NCI-H446 (cell line): ENCODE data around the gene RASL10B.
"Not testable (repeated sequence)": the region's sequence is repeated elsewhere in the genome, so short reads cannot be mapped to it uniquely, and the experiment has no call there.

ENCODE experiments used
- DNase-seq, 2 experiments: peaks; one replicate each; lab custom pipeline; 2025; lab: John Stamatoyannopoulos, UW

RASL10B gene

DNA sequence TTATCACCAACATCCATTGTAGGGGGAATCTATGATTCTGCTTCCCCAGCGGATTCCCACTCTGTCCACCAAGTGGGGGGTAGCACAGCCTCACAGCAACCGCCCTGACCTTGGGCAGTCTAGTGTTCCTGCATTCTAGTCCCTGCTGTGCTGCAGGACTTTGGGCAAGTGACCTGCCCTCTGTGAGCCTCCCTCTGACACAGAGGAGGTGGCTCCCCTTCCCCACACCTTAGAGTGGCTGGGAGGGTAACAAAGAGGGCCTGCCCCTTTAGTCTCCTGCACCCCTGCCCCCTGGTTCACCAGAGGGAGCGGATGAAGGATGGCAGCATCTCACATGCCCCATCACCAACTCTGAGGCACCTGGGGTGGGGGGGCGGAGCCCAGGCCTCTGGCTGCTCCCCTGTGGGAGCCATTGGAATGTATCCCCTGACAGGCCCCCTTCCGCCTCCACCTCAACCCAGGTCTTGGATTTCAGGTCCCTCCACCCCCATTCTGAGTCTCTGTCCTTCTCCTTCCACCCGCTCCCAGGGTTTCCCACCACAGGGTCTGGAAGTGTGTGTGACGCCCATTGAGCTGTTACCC, 11.5 kb downstream of the RASL10B start:
- no peak for DNase-seq

DNA sequence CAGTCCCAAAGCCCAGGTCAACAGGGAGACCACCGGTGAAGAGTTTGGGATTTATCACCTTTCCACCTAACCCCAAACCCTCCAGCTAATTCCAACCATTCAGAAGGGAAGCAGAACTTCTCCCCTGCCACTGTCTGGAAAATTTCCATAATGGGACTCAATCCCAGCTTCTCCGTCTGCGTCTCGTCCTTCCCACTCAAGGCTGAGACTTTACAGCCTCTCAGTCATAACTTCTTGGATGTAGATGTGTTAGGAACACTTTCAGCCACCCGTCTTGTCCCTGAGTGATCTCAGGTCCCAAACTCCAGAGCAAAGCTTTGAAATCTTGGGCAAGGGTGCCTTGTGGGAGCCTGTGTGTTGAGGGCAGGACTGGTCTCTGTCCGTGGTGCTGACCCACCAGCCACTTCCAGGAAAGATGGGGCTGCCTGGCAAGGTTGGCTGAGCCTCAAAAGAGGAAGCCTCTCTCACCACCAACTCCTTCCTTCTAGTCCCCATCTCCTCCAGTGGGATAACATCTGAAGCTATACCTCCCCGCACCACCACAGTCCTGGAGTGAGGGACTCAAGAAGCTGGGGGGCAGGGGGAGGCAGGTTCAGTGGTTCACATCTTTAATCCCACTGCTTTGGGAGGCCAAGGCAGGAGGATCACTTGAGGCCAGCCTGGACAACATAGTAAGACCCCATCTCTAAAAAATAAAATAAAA, 12.3 kb downstream of the RASL10B start:
- DNase-seq = no peak

DNA sequence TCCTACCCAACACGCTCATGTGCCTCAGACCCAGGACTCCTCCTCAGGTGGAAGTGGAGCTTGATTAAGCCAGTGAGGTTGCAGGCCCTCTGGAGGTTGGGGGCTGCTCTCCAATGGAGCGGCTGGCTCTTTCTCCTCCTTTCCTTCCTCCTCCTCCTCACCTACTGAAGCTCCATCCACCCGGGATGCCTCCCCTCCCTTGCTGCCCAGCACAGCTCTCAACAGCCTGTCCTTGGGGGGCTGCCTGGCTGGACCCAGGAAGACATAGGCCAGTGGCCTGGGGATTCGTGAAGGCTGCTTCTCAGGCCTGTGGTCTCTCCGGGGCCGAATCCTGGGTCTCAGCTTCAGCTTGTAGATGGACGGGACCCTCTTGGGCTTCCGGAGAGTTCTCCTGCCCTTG, 13.4 kb downstream of the RASL10B start:
- DNase-seq = no peak

DNA sequence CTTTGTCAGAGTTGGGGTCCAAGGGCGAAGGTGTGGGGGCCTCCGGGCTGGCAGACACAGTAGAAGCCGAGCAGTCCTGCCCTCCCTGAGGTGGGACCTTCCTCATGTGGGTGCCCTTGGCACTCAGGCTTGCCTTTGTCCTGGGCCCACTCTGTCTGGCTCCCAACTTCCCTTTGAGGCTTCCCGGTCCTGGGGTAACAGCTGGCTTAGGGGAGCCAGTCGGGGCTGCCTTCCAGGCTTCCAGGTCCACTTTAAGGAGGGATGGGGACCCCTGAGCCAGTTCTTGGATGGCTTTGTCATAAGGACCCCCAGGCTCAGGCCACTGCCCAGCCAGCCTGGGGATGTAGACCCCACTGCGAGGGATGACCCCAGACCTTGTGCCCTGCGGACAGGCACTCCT, 13.8 kb downstream of the RASL10B start:
- DNase-seq = no peak

DNA sequence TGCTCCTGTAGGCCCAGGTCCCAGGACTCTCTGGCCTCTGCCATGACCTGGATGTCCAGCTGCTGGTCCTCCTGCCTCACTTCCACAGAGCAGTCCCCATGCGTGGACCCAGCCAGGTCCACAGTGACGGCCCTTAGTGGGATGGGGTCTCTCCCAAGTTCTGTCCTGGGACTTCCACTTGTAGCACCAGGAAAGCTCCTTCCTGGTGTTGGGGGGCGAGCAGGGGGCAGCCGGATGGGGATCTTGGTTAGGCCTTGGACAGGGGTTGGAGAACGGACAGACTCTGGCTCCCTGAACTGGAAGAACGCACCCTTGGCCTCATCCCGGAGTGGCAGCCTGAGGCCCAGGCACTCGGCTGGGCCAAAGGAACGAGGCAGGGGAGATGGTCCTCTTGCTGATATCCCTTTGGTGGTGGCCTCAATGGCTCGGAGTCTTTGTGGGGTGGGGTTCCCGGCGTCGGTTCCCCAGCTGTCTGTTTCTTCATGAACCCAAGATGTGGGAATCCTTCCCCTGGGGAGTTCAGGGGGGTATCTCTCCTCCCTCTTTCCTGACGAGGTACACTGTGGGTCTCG, 14.4 kb downstream of the RASL10B start:
- DNase-seq = no peak

DNA sequence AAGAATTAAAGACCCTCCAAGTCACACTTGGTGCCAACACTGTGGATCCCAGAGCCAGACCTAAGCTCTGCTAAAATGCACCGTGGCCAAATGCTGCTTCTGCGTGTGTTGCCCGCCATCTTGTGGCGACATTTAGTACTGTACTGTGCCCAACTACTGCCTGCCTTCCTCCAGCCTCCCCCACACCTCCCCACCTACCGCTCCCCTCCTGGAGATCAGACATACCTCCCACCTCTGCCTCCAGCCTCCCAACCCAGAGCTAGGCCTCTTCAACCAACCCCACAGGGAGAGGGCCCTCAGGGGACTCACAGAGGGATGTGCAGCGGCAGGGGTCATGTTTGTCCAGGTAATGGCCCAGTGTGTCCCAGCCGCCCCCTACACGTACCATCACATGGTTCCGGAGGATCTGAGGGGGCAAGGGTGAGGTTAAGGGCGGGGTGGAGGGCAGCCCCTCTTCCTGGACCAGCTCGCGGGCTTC, 16.1 kb downstream of the RASL10B start:
- DNase-seq = peak; percentile 50 to 85

DNA sequence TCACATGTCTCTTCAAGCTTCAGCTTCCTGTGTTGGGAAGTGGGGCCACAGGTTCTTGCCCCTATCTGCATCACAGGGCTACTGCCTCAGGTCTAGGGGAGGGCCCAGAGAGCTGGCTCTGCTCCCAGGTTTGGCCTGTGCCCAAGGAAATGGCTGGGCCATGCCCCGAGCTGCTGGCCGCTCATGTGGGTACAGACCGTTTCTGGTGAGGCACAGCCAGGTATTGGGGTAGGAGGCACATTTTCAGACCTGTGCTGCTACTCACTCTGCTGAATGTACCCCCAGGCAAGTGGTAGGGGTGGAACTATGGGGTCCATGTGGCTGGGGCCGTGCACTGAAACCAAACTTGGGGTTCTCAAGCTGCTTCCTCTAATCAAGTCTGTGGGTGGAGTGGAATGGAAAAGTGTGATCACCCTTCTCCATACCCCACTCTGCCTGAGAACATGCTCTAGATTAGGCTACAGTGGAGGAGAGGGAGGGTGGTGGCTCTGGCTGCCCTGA, 17.0 kb downstream of the RASL10B start:
- peak in 1 of 2 experiments; percentile 26 for DNase-seq

DNA sequence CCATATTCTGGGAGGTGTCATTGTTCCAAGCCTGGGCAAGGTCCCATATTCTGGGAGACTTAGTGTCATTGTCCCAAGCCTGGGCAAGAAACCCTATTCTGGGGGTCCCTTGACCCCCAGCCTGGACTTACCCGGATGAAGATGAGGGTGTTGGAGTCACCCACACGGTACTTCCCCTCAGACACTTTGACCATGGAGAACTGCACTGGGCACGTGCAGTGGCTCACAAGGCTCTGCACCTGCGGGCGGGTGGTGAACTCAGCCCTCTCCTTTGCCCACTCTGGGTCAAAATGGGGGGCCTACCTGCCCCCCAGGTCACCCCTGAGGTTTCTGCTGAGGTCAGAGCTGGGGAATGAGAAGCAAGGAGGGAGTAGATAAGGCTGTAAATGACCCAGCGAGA, 17.5 kb downstream of the RASL10B start:
- DNase-seq = no peak

DNA sequence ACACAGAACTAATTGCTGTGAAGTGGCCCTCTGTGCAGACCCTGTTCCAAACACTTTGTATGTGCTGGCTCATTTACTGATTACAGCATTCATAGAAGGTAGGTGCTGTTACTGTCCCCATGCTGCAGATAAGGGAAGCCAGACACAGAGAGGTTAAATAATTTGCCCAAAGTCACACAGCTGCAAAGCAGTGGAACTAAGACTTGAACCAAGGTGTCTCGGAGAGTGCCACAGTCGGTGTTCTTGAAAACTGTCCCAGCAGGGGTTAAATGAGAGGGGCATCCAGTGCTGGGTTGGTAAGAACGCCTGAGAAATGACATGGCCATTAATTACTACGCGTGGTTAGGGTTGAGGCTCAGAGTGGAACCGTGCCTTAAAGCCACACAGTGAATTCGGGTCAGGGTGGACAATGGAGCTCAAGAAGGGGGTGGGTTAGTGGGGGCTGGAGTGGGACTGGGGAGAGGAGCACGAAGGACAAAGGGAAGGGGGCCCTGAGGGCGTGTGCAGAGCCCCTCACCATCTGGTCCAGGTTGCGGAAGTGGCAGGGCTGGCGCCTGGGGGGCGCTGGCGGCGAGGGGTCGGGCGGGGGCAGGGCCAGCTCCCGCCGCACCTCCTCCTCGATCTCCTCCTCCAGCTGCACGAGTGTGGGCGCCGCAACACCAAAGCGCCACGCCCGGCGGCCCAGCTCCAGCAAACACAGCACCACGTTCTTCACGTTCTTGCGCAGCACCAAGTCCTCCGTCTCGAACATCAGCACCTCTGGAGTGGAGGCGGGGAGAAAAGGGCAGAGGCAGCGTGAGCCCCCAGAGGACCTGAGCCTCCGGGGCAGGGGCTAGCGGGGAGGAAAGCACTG, 18.3 kb downstream of the RASL10B start:
- DNase-seq = no peak

DNA sequence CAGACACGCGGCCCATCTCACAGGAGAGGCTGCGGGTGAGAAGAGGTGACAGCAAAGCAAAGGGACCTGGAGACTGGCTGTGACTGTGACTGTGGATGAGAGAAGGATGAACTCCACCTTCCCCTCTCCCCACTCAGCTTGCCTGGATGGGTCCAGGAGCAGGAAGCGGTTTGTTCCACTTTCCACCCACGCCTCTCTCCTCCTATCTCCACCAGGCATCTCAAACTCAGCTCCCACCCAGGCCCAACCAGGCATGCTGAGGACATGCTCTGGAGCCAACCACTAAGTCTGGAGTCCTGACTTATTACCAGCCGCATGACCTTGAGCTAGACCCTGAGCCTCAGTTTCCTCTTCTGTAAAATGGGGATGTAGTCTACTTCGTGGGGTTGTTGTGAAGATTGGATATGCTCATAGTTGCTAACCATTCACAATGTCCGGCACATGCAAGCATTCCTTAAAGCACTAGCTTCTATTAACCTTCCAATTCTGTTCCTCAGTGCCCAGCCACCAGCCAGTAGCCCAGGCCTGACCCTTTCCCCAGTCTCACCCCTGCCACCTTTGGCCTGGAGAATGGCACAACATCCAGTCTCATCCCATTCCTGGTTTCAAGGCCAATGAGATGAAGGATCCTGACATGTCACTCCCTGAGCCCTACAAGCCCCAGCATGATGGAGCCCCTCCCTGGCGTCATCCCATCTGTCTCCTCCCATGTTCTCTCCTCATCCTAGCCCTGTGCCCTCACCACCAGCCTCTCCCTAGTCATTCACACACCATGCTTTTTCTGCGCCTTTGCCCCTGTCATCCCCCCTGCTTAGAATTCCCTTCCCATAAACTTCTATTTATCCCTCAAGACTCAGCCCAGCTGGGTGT, 19.3 kb downstream of the RASL10B start:
- no peak for DNase-seq

DNA sequence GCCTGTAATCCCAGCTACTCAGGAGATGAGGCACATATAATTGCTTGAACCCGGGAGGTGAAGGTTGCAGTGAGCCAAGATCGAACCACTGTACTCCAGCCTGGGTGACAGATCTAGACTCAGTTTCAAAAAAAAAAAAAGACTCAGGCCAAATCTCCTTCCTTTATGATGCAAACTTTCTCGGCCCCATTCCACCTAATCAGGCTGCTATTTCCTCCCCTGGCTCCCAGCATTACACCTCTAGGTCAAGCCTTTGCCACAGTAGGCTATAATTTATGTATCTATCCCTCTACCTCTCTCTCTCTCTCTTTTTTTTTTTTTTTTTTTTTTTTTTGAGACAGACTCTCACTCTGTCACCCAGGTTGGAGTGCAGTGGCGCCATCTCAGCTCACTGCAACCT, 20.1 kb downstream of the RASL10B start:
- not testable (repeated sequence) for DNase-seq

DNA sequence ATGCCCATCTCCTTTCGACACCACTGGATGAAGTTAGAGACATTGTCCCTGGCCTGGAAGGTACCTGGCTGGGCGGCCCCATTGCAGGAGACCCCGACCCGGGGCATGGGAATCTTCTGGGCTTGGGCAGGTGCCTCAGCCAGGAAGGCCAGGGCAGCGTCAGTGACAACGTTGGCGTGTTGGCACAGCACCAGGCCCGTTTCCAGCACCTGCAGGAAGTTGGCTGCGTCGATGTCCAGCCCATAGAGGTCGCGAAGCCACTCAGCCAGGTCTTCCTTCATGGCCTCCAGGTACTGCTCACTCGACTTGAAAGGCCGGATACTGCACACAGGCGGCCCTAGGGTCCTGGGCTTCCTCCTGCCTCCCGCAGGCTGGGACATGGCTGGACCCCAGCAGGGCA, 21.0 kb downstream of the RASL10B start:
- DNase-seq = no peak

DNA sequence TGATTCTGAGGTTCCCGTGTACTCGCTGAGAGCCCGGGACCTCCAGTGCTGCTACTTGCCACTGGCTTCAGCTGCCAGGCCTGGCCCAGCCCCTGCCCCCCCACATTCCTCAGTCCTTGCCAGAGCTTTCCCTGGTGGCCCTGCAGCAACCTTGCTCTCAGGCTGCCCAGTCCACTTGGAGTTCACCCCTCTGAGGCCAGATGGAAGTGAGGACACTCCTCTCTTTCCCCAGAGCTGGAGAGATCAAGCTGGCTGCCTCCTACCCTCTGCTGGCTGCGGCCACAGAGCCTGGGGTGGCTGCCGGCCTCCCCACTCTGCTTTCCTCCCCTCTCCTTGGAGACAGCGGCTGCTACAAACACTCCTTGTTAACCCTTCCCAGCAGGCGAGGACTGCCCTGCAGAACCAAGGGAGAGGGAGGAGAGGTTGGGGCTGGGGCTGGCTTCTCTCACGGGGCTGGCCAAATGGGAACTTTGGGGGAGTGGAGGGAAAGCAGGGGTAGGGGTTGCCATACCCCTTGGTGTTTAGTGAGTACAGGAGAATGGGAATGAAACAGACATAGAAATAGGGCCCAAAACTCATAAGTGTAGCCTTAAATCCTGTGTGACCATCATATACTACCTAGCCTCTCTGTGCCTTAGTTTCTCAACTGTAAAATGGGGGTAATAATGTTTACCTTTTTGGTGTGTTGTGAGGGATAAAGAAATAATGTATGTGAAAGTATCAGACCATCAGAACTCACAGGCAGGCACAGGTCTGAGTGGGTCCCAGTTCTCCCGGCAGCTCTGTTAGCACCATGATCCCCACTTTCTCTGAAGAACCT, 21.7 kb downstream of the RASL10B start, which contains the start of gene GAS2L2:
Gene GAS2L2 (minus strand): TSS at position 295 of the 820 bp plus-strand sequence. CDS start 389 bp downstream, outside the sequence.
- DNase-seq = no peak

DNA sequence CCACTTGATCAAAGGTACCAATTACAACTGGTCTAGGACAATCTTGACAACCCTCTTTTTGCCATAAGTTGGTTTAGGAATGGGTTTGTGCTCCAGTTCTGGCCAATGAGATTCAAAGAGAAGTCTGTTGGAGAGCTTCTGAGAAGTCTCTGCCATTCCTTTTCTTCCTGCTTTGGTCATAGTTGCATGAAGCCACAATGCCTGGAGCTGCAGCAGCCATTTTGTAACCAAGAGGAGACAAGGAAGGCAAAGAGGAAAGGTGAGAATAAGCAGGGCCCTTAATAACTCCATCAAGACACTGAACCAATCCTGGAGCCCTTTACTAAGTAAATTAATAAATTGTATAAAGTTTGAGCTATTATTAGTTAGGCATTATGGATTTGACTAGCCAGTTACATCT, 25.8 kb downstream of the RASL10B start:
- no peak for DNase-seq

DNA sequence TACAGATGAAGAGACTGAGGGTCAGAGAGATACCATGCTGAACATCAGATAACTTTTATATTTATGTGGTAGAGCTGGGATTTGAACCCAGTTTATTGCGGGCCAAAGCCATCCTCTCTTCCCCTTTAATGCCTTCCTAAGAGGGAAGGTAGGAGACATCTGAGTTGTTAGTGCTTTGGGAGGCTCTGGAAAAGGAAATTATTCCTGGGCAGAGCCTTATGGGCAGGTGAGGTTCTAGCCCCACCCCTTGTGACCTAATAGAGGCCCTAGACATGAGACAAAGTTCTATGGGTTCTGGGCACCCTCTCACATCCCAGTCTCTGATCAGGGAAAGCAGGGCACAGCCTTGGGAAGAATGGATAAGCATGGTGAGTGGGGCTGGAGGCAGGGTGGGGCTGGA, 29.1 kb downstream of the RASL10B start, which contains the start of gene C17orf50:
Gene C17orf50 (plus strand): TSS at position 301 of the 400 bp plus-strand sequence. CDS start 55 bp downstream, at position 356.
- DNase-seq = no peak

DNA sequence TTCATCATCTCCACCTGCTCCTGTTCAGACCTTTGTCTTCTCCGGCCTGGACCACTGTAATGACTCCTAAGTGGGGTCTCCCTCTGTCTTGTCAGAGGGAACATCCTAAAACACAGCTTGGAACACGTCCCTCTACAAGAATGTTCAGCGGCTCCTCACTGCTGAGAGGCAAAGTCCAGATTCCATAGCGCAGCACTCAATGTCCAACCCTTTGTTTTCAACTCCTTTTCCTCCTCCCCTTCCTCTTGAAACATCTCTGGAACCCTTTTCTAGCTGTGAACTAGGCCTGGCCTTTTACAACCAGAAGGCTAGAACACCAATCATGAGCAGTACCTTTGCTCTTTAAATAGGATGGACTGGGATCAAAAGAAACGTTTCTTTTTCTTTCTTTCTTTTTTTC, 30.2 kb downstream of the RASL10B start:
- DNase-seq = no peak

DNA sequence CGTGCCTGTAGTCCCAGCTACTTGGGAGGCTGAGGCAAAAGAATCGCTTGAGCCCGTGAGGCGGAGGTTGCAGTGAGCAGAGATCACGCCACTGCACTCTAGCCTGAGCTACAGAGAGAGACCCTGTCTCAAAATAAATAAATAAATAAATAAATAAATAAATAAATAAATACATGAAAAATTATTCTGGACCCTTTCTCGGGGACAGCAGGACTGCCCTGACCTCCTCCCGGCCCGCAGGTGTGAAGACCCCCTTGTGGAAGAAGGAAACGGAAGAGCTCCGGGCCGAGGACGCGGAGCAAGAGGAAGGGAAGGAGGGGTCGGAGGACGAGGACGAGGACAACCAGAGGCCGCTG, 32.3 kb downstream of the RASL10B start:
- no peak for DNase-seq

DNA sequence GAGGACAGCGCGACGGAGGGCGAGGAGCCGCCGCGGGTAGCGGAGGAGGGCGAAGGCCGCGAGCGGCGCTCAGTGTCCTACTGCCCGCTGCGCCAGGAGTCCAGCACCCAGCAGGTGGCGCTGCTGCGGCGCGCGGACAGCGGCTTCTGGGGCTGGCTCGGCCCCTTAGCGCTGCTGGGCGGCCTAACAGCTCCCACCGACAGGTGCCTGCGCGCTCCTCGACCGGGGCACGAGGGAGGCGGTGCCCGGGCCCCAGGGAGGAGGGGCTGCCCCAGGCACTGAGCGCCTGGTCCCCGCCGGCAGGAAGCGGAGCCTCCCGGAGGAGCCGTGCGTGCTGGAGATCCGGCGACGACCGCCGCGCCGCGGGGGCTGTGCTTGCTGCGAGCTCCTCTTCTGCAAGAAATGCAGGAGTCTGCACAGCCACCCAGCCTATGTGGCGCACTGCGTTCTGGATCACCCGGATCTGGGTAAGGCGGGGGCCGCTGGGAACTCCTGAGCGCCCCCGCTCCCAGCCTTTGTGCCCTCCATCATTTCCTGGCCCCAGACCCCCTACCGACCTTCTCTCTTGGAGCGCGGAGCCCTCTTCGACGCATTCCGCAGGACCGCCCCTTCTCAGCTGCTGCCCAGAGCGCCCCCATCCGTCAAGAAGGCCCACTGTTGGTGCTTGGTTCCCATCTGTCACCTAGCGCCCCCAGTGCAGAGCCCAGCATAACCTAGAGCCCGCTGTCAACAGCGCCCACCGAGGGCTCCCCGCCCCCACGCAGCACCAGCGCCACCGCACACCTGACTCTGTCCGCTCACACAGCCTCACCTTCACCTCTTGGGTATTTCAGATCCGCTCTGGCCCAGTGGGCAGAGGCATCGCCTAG, 32.9 kb downstream of the RASL10B start:
- DNase-seq = peak; percentile 35 to 86

DNA sequence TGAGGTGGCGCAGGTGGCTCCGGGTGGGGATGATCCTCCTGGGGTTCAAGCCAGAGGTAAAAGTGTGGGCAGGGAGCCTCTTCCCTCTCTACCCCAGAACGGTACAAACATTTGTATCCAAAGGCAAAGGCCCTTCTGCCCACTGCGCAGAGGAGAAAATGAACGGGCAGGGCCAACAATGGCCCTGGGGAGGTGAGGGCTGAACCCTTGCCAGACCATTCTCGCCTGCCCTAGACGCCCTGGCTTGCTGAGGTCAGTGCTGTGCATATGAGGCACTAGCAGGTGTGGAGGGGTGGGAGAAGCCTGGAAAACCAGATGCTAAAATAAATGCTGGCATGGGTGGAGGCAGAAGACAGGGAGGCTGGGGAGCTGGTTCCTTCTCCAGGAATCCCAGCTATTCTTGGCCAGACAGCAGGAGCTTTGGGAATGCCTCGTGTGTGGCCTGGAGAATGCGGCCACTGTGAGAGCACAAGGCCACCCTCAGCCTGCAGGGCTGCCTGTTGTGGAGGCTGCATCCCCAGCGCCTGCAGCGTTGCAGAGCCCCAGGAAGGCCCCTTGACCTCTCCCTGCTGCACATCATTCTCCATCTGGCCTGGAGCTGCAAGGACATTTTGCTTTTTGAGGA, 33.8 kb downstream of the RASL10B start:
- DNase-seq = no peak
